HepG2 (cell line): ENCODE results near the gene GNPAT.

Source experiments
- AFF4 ChIP-seq: sonication (generic); formaldehyde crosslinking; IDR thresholded peaks from 2 replicates; pipeline ENCODE4 v1.4.0; 2020; ENCODE audit warnings: missing genetic modification reagents
- CBX1 ChIP-seq: IDR thresholded peaks from one replicate; pipeline ENCODE4 v1.6.1; 2016; ENCODE audit warnings: antibody characterized with exemption, low read depth
- CHD2 ChIP-seq: IDR thresholded peaks from 2 replicates; pipeline ENCODE4 v1.6.1; 2011; ENCODE audit warnings: low read depth, low read length, improper control_type of control experiment
- JUN ChIP-seq: sonication (generic); formaldehyde crosslinking; IDR thresholded peaks from 2 replicates; pipeline ENCODE4 v1.4.0; 2020; ENCODE audit warnings: mild to moderate bottlenecking, missing genetic modification reagents
- MAX ChIP-seq: IDR thresholded peaks from 2 replicates; pipeline ENCODE4 v1.6.1; 2012; ENCODE audit warnings: inconsistent platforms
- NPAS2 ChIP-seq: sonication (generic); formaldehyde crosslinking; IDR thresholded peaks from 2 replicates; pipeline ENCODE4 v1.8.0; 2022; ENCODE audit warnings: mild to moderate bottlenecking, missing genetic modification reagents, borderline replicate concordance
- POLR2A ChIP-seq, 2 experiments: IDR thresholded peaks; 2 replicates each; pipeline ENCODE4 v1.6.1; 2011; ENCODE audit warnings: low read depth in 2 of 2, low read length in 2 of 2, mild to moderate bottlenecking in 1 of 2, moderate library complexity in 1 of 2; ENCODE audit not compliant: insufficient read depth in 1 of 2
- REST ChIP-seq, 2 experiments: IDR thresholded peaks; 2 replicates each; pipeline ENCODE4 v1.6.1; 2011 to 2012; ENCODE audit warnings: low read length in 2 of 2, borderline replicate concordance in 1 of 2, low read depth in 1 of 2, mild to moderate bottlenecking in 1 of 2, moderate library complexity in 1 of 2
- TOE1 ChIP-seq: sonication (generic); formaldehyde crosslinking; IDR thresholded peaks from 2 replicates; pipeline ENCODE4 v1.4.0; 2020; ENCODE audit warnings: mild to moderate bottlenecking, missing genetic modification reagents
- ZNF660 ChIP-seq: sonication (generic); formaldehyde crosslinking; IDR thresholded peaks from 2 replicates; pipeline ENCODE4 v1.5.1; 2020; ENCODE audit warnings: mild to moderate bottlenecking, low read depth, missing genetic modification reagents, borderline replicate concordance
- ZNF670 ChIP-seq: sonication (generic); formaldehyde crosslinking; IDR thresholded peaks from 2 replicates; pipeline ENCODE4 v1.8.0; 2022; ENCODE audit warnings: mild to moderate bottlenecking, missing genetic modification reagents, borderline replicate concordance
- ZNF674 ChIP-seq: sonication (generic); formaldehyde crosslinking; IDR thresholded peaks from 2 replicates; pipeline ENCODE4 v1.5.0; 2020; ENCODE audit warnings: low read depth, mild to moderate bottlenecking, missing genetic modification reagents
- TF ChIP-seq, protein P1 (sequence below): sonication (generic); formaldehyde crosslinking; IDR thresholded peaks from 2 replicates; pipeline ENCODE4 v1.5.0; 2020; ENCODE audit warnings: mild to moderate bottlenecking, missing genetic modification reagents, moderate library complexity

DNA sequence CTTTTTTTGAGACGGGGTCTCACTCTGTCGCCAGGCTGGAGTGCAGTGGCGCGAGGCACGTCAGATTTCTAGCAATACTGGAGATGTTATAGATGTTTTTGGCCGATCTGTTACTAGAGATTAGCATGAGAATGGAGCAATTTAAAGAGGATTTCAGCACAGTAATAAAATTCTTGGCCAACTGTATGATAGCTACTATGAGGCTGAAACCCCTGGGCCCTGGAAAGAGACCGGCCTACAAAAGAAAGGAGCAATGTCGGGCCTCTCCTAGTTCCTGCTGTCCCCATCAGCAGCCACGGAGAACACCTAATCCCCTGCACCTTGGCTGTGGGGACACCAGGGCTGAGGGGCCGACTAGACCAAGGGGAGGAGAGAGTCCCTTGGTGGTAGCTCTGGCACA lies 9.5 kb upstream of the GNPAT start:
- TF ChIP-seq ZNF660 (no peak), REST (IDR thresholded peaks at IDR 0.05; ENCODE audit: borderline replicate concordance in 1 of 2, low read depth in 1 of 2, low read length in 2 of 2) (no peak), JUN (no peak), TOE1 (CRISPR knock-in tag) (no peak), AFF4 (CRISPR knock-in tag) (no peak), CHD2 (no peak), ZNF670 (CRISPR knock-in tag) (no peak), NPAS2 (CRISPR knock-in tag) (no peak), POLR2A (IDR thresholded peaks at IDR 0.05; ENCODE audit: insufficient read depth in 1 of 2, low read depth in 2 of 2, low read length in 2 of 2) (no peak), MAX (no peak), CBX1 (no peak), ZNF674 (CRISPR knock-in tag) (no peak)
- TF ChIP-seq, protein P1, sequence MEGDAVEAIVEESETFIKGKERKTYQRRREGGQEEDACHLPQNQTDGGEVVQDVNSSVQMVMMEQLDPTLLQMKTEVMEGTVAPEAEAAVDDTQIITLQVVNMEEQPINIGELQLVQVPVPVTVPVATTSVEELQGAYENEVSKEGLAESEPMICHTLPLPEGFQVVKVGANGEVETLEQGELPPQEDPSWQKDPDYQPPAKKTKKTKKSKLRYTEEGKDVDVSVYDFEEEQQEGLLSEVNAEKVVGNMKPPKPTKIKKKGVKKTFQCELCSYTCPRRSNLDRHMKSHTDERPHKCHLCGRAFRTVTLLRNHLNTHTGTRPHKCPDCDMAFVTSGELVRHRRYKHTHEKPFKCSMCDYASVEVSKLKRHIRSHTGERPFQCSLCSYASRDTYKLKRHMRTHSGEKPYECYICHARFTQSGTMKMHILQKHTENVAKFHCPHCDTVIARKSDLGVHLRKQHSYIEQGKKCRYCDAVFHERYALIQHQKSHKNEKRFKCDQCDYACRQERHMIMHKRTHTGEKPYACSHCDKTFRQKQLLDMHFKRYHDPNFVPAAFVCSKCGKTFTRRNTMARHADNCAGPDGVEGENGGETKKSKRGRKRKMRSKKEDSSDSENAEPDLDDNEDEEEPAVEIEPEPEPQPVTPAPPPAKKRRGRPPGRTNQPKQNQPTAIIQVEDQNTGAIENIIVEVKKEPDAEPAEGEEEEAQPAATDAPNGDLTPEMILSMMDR (CRISPR knock-in tag), result no peak
